Measurements from ENCODE around the gene SPEF2. TPM values are rescaled to one million over a fixed set of nuclear protein-coding genes. Genes with fewer than 3 reads are reported as not detected.

The SPEF2 gene
- total RNA-seq, 1 donor from 2014 or later, result 3.4 TPM

DNA sequence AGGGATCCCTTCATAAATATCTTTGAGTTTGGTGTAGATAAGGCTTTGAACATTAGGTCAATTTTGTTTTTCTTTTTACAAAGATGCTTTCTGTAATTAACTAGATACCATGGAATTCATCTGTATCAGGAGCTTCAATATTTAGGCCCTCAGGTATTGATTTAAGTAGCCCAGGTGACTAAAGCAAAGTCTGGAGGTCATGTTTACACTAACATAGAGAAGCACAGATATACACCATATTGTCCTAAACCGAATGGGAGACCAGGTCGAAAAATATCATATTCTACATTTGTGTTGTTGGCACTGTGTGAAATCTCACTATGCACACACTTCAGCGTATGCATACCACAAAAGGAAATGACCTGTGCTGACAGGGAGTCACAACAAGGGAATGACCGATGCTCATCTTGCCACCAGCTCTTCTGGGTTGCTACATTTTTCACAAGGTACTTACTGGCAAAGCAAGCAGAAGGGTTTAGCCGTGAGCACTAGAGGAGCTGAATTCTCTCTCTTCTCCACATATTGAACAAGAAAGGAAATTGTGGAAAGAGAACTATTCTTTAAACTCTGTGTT lies 140.6 kb downstream of the SPEF2 start:
- FAIRE-seq, result no peak

DNA sequence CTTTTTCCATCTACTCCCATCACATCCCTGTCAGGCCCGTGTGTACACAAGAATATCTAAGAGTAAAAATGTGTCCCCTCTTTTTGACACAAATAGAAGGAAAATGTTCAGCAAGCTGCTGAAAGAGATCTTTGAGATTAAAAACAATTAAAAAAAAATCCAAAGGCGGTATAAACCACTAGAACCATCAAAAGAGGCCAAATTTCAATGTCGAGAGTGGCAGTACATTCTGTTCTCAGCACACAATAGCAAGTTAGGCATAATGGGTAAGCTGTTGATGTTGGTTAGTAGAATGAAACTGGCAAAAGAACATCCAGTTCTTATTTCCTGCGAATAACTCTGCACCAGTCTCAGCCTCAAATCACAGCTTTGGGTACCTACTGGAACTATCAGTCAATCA lies 143.9 kb downstream of the SPEF2 start:
- H3K9me3 Mint-ChIP-seq (ENCODE audit: unreplicated experiment), result no peaks in the 10 kb centered on the region

More for the DNA sequence above, 140.6 kb downstream of the SPEF2 start:
- H3K79me2 ChIP-seq (ENCODE audit: insufficient read depth, low read length), result no peaks in the 10 kb centered on the region
- H3K4me2 ChIP-seq (ENCODE audit: low read length), result no peak overlapping the region
- H3K4me3 ChIP-seq (ENCODE audit: insufficient read depth, low read depth, low read length), result no peak overlapping the region
- H3K4me3 Mint-ChIP-seq (ENCODE audit: unreplicated experiment), result no peak overlapping the region
- H3K4me1 Mint-ChIP-seq (ENCODE audit: low read depth, unreplicated experiment), result no peaks in the 10 kb centered on the region
- H3K36me3 Mint-ChIP-seq (ENCODE audit: low read depth, unreplicated experiment), result no peaks in the 10 kb centered on the region
- H3K4me1 ChIP-seq (ENCODE audit: insufficient read depth, low read length), result no peaks in the 10 kb centered on the region
- TF ChIP-seq EZH2 (IDR thresholded peaks at IDR 0.05; ENCODE audit: insufficient read depth, low read length), result no peak
- TF ChIP-seq, protein P1, sequence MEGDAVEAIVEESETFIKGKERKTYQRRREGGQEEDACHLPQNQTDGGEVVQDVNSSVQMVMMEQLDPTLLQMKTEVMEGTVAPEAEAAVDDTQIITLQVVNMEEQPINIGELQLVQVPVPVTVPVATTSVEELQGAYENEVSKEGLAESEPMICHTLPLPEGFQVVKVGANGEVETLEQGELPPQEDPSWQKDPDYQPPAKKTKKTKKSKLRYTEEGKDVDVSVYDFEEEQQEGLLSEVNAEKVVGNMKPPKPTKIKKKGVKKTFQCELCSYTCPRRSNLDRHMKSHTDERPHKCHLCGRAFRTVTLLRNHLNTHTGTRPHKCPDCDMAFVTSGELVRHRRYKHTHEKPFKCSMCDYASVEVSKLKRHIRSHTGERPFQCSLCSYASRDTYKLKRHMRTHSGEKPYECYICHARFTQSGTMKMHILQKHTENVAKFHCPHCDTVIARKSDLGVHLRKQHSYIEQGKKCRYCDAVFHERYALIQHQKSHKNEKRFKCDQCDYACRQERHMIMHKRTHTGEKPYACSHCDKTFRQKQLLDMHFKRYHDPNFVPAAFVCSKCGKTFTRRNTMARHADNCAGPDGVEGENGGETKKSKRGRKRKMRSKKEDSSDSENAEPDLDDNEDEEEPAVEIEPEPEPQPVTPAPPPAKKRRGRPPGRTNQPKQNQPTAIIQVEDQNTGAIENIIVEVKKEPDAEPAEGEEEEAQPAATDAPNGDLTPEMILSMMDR (IDR thresholded peaks at IDR 0.05; ENCODE audit: insufficient read depth, low read depth, low read length), result no peak
- no peak overlapping the region for H3K9ac ChIP-seq (ENCODE audit: low read length)
- H3K27me3 Mint-ChIP-seq (ENCODE audit: low read depth, unreplicated experiment), result peaks cover 3% of the 10 kb centered on the region
- no peaks in the 10 kb centered on the region for H3K9me3 Mint-ChIP-seq (ENCODE audit: unreplicated experiment)
- H3K36me3 ChIP-seq (ENCODE audit: insufficient read depth, low read length), result no peaks in the 10 kb centered on the region
- H2AFZ ChIP-seq (ENCODE audit: low read depth, low read length), result no peak overlapping the region
- no peaks in the 10 kb centered on the region for H4K20me1 ChIP-seq (ENCODE audit: insufficient read depth, low read length)
- no peak overlapping the region for H3K27ac ChIP-seq (ENCODE audit: low read depth, low read length)
- H3K27me3 ChIP-seq (ENCODE audit: insufficient read depth, low read length), result no peaks in the 10 kb centered on the region
- no peak overlapping the region for H3K27ac Mint-ChIP-seq (ENCODE audit: unreplicated experiment)
- DNase-seq (ENCODE audit: low read depth), result no peak
- H3K9me3 ChIP-seq (ENCODE audit: insufficient read depth, low read depth, low read length), result no peaks in the 10 kb centered on the region

DNA sequence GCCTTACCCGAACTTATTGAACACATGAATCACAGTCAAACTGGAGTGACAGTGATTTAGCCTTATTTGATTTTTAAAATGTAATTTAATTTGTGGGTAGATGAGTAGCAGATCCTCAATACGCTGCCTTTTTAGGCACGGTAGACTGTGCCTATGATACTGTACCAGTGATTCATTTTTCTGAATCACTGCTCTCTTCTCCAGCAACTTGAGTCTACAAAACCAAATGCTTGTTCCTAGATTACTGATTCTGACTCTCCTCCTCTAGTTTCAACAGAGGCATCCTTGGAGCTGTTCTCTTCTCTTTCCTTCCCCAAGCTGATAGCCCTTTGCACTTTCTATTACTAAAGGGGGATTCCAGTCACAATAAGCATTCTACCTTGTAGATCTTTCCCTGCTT lies 144.7 kb downstream of the SPEF2 start:
- DNase-seq (ENCODE audit: low read depth) (no peak), FAIRE-seq (no peak)
- H3K4me3 Mint-ChIP-seq (ENCODE audit: unreplicated experiment), result no peak overlapping the region
- Histone ChIP-seq H3K79me2 (ENCODE audit: insufficient read depth, low read length) (no peaks in the 10 kb centered on the region), H3K36me3 (ENCODE audit: insufficient read depth, low read length) (no peaks in the 10 kb centered on the region), H3K4me2 (ENCODE audit: low read length) (no peak overlapping the region), H3K27ac (ENCODE audit: low read depth, low read length) (no peak overlapping the region), H3K9me3 (ENCODE audit: insufficient read depth, low read depth, low read length) (no peaks in the 10 kb centered on the region), H3K4me3 (ENCODE audit: insufficient read depth, low read depth, low read length) (no peak overlapping the region), H2AFZ (ENCODE audit: low read depth, low read length) (no peak overlapping the region), H3K9ac (ENCODE audit: low read length) (no peak overlapping the region), H3K4me1 (ENCODE audit: insufficient read depth, low read length) (no peaks in the 10 kb centered on the region), H3K27me3 (ENCODE audit: insufficient read depth, low read length) (no peaks in the 10 kb centered on the region), H4K20me1 (ENCODE audit: insufficient read depth, low read length) (no peaks in the 10 kb centered on the region)
- no peaks in the 10 kb centered on the region for H3K4me1 Mint-ChIP-seq (ENCODE audit: low read depth, unreplicated experiment)
- no peaks in the 10 kb centered on the region for H3K36me3 Mint-ChIP-seq (ENCODE audit: low read depth, unreplicated experiment)
- TF ChIP-seq, protein P1 (IDR thresholded peaks at IDR 0.05; ENCODE audit: insufficient read depth, low read depth, low read length), result no peak
- TF ChIP-seq EZH2 (IDR thresholded peaks at IDR 0.05; ENCODE audit: insufficient read depth, low read length), result no peak
- peaks cover 3% of the 10 kb centered on the region for H3K27me3 Mint-ChIP-seq (ENCODE audit: low read depth, unreplicated experiment)
- no peak overlapping the region for H3K27ac Mint-ChIP-seq (ENCODE audit: unreplicated experiment)
- H3K9me3 Mint-ChIP-seq (ENCODE audit: unreplicated experiment), result no peaks in the 10 kb centered on the region

More for the DNA sequence above, 143.9 kb downstream of the SPEF2 start:
- Mint-ChIP-seq H3K27me3 (ENCODE audit: low read depth, unreplicated experiment) (peaks cover 3% of the 10 kb centered on the region), H3K4me3 (ENCODE audit: unreplicated experiment) (no peak overlapping the region), H3K27ac (ENCODE audit: unreplicated experiment) (no peak overlapping the region), H3K4me1 (ENCODE audit: low read depth, unreplicated experiment) (no peaks in the 10 kb centered on the region), H3K36me3 (ENCODE audit: low read depth, unreplicated experiment) (no peaks in the 10 kb centered on the region)
- no peaks in the 10 kb centered on the region for H3K4me1 ChIP-seq (ENCODE audit: insufficient read depth, low read length)
- FAIRE-seq (no peak), DNase-seq (ENCODE audit: low read depth) (no peak)
- no peak overlapping the region for H2AFZ ChIP-seq (ENCODE audit: low read depth, low read length)
- H3K4me2 ChIP-seq (ENCODE audit: low read length), result no peak overlapping the region
- H3K36me3 ChIP-seq (ENCODE audit: insufficient read depth, low read length), result no peaks in the 10 kb centered on the region
- no peak overlapping the region for H3K4me3 ChIP-seq (ENCODE audit: insufficient read depth, low read depth, low read length)
- no peaks in the 10 kb centered on the region for H4K20me1 ChIP-seq (ENCODE audit: insufficient read depth, low read length)
- no peak overlapping the region for H3K27ac ChIP-seq (ENCODE audit: low read depth, low read length)
- H3K27me3 ChIP-seq (ENCODE audit: insufficient read depth, low read length), result no peaks in the 10 kb centered on the region
- no peaks in the 10 kb centered on the region for H3K9me3 ChIP-seq (ENCODE audit: insufficient read depth, low read depth, low read length)
- H3K79me2 ChIP-seq (ENCODE audit: insufficient read depth, low read length), result no peaks in the 10 kb centered on the region
- TF ChIP-seq EZH2 (IDR thresholded peaks at IDR 0.05; ENCODE audit: insufficient read depth, low read length), result no peak
- TF ChIP-seq, protein P1 (IDR thresholded peaks at IDR 0.05; ENCODE audit: insufficient read depth, low read depth, low read length), result no peak
- no peak overlapping the region for H3K9ac ChIP-seq (ENCODE audit: low read length)

All from astrocyte (in vitro differentiated cells and primary cell).